H9 (cell line): ENCODE data around the gene CCDC93. TPM values are rescaled to one million over a fixed set of nuclear protein-coding genes. Genes with fewer than 3 reads are reported as not detected.

Experiments
- DNase-seq: peaks from one replicate; pipeline ENCODE4 v3.0.0-alpha.2; 2017
- H2AFZ ChIP-seq: one replicate; pipeline ENCODE4 v1.6.1; 2013; ENCODE audit warnings: mild to moderate bottlenecking, low read length, control low read depth, moderate library complexity
- H2AK5ac ChIP-seq: 2 replicates; pipeline ENCODE4 v1.6.1; 2013; ENCODE audit warnings: low read length, control low read depth, mixed read lengths; ENCODE audit not compliant: insufficient read length
- H2BK120ac ChIP-seq: one replicate; pipeline ENCODE4 v1.6.1; 2013; ENCODE audit warnings: low read depth, mild to moderate bottlenecking, low read length, control low read depth, inconsistent platforms; ENCODE audit not compliant: poor library complexity, severe bottlenecking
- H2BK12ac ChIP-seq: 2 replicates; pipeline ENCODE4 v1.6.1; 2013; ENCODE audit warnings: low read length, control low read depth, mixed read lengths, low read depth; ENCODE audit not compliant: insufficient read length
- H2BK15ac ChIP-seq: 2 replicates; pipeline ENCODE4 v1.6.1; 2013; ENCODE audit warnings: low read depth, low read length, control low read depth
- H2BK20ac ChIP-seq: one replicate; pipeline ENCODE4 v1.6.1; 2013; ENCODE audit warnings: low read depth, mild to moderate bottlenecking, low read length, control low read depth, inconsistent platforms; ENCODE audit not compliant: poor library complexity, severe bottlenecking
- H2BK5ac ChIP-seq: 2 replicates; pipeline ENCODE4 v1.6.1; 2013; ENCODE audit warnings: low read length, control low read depth, mixed read lengths; ENCODE audit not compliant: insufficient read length
- H3K14ac ChIP-seq: 2 replicates; pipeline ENCODE4 v1.6.1; 2013; ENCODE audit warnings: low read length, control low read depth; ENCODE audit not compliant: insufficient read depth
- H3K18ac ChIP-seq: 2 replicates; pipeline ENCODE4 v1.6.1; 2013; ENCODE audit warnings: low read depth, mild to moderate bottlenecking, mixed read lengths, low read length, control low read depth; ENCODE audit not compliant: insufficient read length
- H3K23ac ChIP-seq: 2 replicates; pipeline ENCODE4 v1.6.1; 2013; ENCODE audit warnings: low read length, control low read depth, mixed read lengths, low read depth; ENCODE audit not compliant: insufficient read length
- H3K23me2 ChIP-seq: 2 replicates; pipeline ENCODE4 v1.6.1; 2013; ENCODE audit warnings: low read depth, mild to moderate bottlenecking, mixed read lengths, low read length, control low read depth; ENCODE audit not compliant: insufficient read length, poor library complexity, severe bottlenecking
- H3K27ac ChIP-seq: 2 replicates; pipeline ENCODE4 v1.5.1; 2013; ENCODE audit warnings: low read length, control low read depth, mixed read lengths, low read depth; ENCODE audit not compliant: insufficient read length
- H3K27me3 ChIP-seq: 2 replicates; pipeline ENCODE4 v1.6.1; 2013; ENCODE audit warnings: low read length, control low read depth, inconsistent platforms; ENCODE audit not compliant: insufficient read depth
- H3K4ac ChIP-seq: 2 replicates; pipeline ENCODE4 v1.6.1; 2013; ENCODE audit warnings: low read depth, mild to moderate bottlenecking, control low read depth, inconsistent platforms, low read length, moderate library complexity
- H3K4me1 ChIP-seq: 2 replicates; pipeline ENCODE4 v1.6.1; 2013; ENCODE audit warnings: low read length, control low read depth, inconsistent platforms; ENCODE audit not compliant: insufficient read depth
- H3K4me2 ChIP-seq: 2 replicates; pipeline ENCODE4 v1.6.1; 2013; ENCODE audit warnings: low read length, control low read depth, mixed read lengths; ENCODE audit not compliant: insufficient read length, insufficient read depth
- H3K56ac ChIP-seq: 2 replicates; pipeline ENCODE4 v1.6.1; 2013; ENCODE audit warnings: low read depth, mild to moderate bottlenecking, mixed read lengths, low read length, control low read depth; ENCODE audit not compliant: insufficient read length
- H3K79me1 ChIP-seq: 2 replicates; pipeline ENCODE4 v1.6.1; 2013; ENCODE audit warnings: low read depth, mild to moderate bottlenecking, moderate library complexity, low read length, control low read depth, inconsistent platforms; ENCODE audit not compliant: insufficient read depth, poor library complexity, severe bottlenecking
- H3K79me2 ChIP-seq: 2 replicates; pipeline ENCODE4 v1.6.1; 2013; ENCODE audit warnings: low read length, control low read depth, inconsistent platforms; ENCODE audit not compliant: insufficient read depth
- H3K9ac ChIP-seq: 2 replicates; pipeline ENCODE4 v1.6.1; 2013; ENCODE audit warnings: low read length, control low read depth, mixed read lengths; ENCODE audit not compliant: insufficient read length; ENCODE audit errors: extremely low read depth
- H3K9me3 ChIP-seq: one replicate; pipeline ENCODE4 v1.6.1; 2013; ENCODE audit warnings: low read depth, low read length, inconsistent platforms; ENCODE audit not compliant: control insufficient read depth
- H3T11ph ChIP-seq: one replicate; pipeline ENCODE4 v1.6.1; 2013; ENCODE audit warnings: mild to moderate bottlenecking, low read length, control low read depth, inconsistent platforms
- H4K20me1 ChIP-seq: one replicate; pipeline ENCODE4 v1.6.1; 2013; ENCODE audit not compliant: control insufficient read depth, insufficient read length, insufficient read depth
- H4K5ac ChIP-seq: 2 replicates; pipeline ENCODE4 v1.6.1; 2013; ENCODE audit warnings: low read depth, mild to moderate bottlenecking, mixed read lengths, low read length, control low read depth; ENCODE audit not compliant: insufficient read length
- H4K8ac ChIP-seq: replicated peaks from 2 replicates; pipeline ENCODE4 v1.6.1; 2013; ENCODE audit warnings: low read length, control low read depth, mixed read lengths, low read depth; ENCODE audit not compliant: insufficient read length
- H4K91ac ChIP-seq: 2 replicates; pipeline ENCODE4 v1.6.1; 2013; ENCODE audit warnings: low read depth, mild to moderate bottlenecking, moderate library complexity, mixed read lengths, low read length, control low read depth; ENCODE audit not compliant: insufficient read length
- H3K27ac Mint-ChIP-seq, 3 experiments: 2 replicates in 2 of 3; 3 replicates in 1 of 3; pipeline ENCODE4 v1.8.0; 2020 to 2021; ENCODE audit warnings: mixed read lengths in 3 of 3, mild to moderate bottlenecking in 1 of 3, moderate library complexity in 1 of 3
- H3K27me3 Mint-ChIP-seq: 2 replicates; pipeline ENCODE4 v1.8.0; 2021; ENCODE audit warnings: low read depth, mild to moderate bottlenecking, moderate library complexity, mixed read lengths
- H3K36me3 Mint-ChIP-seq, 3 experiments: 2 replicates in 2 of 3; 3 replicates in 1 of 3; pipeline ENCODE4 v1.8.0; 2020 to 2021; ENCODE audit warnings: low read depth in 3 of 3, mixed read lengths in 3 of 3; ENCODE audit not compliant: insufficient read depth in 1 of 3
- H3K4me1 Mint-ChIP-seq, 2 experiments: 2 replicates each; pipeline ENCODE4 v1.8.0; 2020; ENCODE audit warnings: mixed read lengths in 2 of 2
- H3K4me3 Mint-ChIP-seq, 2 experiments: 2 replicates in 1 of 2; 3 replicates in 1 of 2; pipeline ENCODE4 v1.8.0; 2020 to 2021; ENCODE audit warnings: mild to moderate bottlenecking in 2 of 2, mixed read lengths in 2 of 2, moderate library complexity in 1 of 2
- H3K9me3 Mint-ChIP-seq, 2 experiments: 2 replicates in 1 of 2; 3 replicates in 1 of 2; pipeline ENCODE4 v1.8.0; 2020; ENCODE audit warnings: mild to moderate bottlenecking in 2 of 2, mixed read lengths in 2 of 2, moderate library complexity in 1 of 2
- CTCF ChIP-seq: fragments of 200-600 bp; sonication (generic); conservative IDR thresholded peaks from 3 replicates; pipeline ENCODE4 v1.8.0; 2021; ENCODE audit warnings: antibody characterized with exemption, mild to moderate bottlenecking
- WGBS: extraction: QIAGEN DNeasy Blood & Tissue Kit; methylation state at CpG from one replicate; pipeline ENCODE4 v1.1.7; 2013; ENCODE audit warnings: missing lambda C conversion rate, low lambda C conversion rate, mixed read lengths; ENCODE audit not compliant: insufficient read length; ENCODE audit errors: extremely low coverage; 5-methylcytosine and 5-hydroxymethylcytosine counted together
- total RNA-seq: library from RNA; stranded (reverse); gene quantifications from 2 replicates; pipeline ENCODE4 v1.2.1, GENCODE V29; 2021

CCDC93 gene
- total RNA-seq, 1 experiment from 2014 or later: 16.4 TPM

- Histone ChIP-seq H2BK5ac (no peak overlapping the region), H4K91ac (no peak overlapping the region), H3K4me2 (no peak overlapping the region), H3K9ac (no peak overlapping the region), H3K27me3 (no peaks in the 10 kb centered on the region), H2BK20ac (no peak overlapping the region), H2AFZ (no peak overlapping the region), H3K4ac (no peak overlapping the region), H3K18ac (no peak overlapping the region), H3K23ac (no peak overlapping the region), H3K79me2 (no peaks in the 10 kb centered on the region), H2AK5ac (no peak overlapping the region), H3K56ac (no peak overlapping the region), H2BK15ac (no peak overlapping the region), H2BK120ac (no peak overlapping the region), H4K8ac (no peak overlapping the region), H3K79me1 (no peaks in the 10 kb centered on the region), H2BK12ac (no peak overlapping the region), H4K20me1 (no peaks in the 10 kb centered on the region), H3K14ac (no peak overlapping the region), H3K9me3 (no peaks in the 10 kb centered on the region), H3K27ac (no peak overlapping the region), H3K23me2 (no peaks in the 10 kb centered on the region), H4K5ac (no peak overlapping the region), H3T11ph (no peak overlapping the region), H3K4me1 (no peaks in the 10 kb centered on the region)
- Mint-ChIP-seq H3K9me3 (no peaks in the 10 kb centered on the region), H3K36me3 (peaks cover 4 to 9% (median 9%) of the 10 kb centered on the region in 3 experiments; a peak in 5 of 7 replicates), H3K4me3 (no peak overlapping the region), H3K27ac (no peak overlapping the region; a peak in 2 of 7 replicates), H3K27me3 (no peaks in the 10 kb centered on the region), H3K4me1 (peaks cover 6 to 9% of the 10 kb centered on the region in 2 experiments)
- no peak for TF ChIP-seq CTCF
- no CpG with 5 or more reads among the region's 2 CpGs for WGBS
- no peak for DNase-seq
Observed at GRCh38 chr2:117984208-117984607, 29.7 kb downstream of the CCDC93 start.
